ENCODE measurements around the gene TDRD12.

DNA sequence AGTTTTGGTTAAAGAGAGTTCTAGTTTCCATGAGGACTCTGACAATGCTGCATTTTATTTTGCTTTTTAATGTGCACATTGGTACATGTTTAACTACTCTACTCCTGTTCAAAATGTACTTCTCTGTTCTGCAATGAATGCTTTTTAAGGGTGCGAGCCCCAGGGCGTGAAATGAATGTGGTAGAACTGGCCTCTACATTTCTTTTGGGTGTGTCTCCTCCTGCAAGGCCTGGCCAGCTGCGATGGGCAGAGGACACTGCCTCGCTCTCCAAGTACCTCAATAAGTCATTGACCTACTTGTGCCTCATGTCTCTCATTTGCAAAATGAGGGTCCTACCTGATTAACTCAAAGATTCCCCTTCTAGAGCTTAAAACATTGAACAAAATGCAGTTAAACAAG is 37.2 kb upstream of the TDRD12 start:
- TF ChIP-seq YY1 (IDR thresholded peaks at IDR 0.05; ENCODE audit: insufficient read depth, insufficient read length) (no peak), ZNF274 (IDR thresholded peaks at IDR 0.05; ENCODE audit: low read depth, low read length) (no peak)

All from NT2/D1 (cell line).